ENCODE measurements around the gene CAST.

DNA sequence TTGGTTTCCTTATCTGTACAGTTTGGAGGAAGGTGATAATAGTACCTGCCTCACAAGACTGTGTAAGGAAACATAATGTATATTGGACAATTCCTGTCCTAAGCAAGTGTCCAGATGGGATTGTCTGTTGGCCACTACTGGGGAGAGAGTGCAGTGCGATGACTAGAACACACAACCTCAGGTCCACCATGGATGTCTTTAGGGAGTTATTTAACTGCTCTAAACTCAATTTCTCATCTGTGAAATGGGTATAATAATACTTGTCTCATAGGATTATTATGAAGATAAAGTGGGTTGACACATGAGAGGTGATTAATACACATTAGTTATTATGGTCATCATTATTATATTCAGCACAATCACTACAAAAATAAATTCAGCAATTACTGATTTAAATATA, 63.1 kb downstream of the CAST start:
- TF ChIP-seq POLR2A (IDR thresholded peaks at IDR 0.05; ENCODE audit: low read depth, low read length) (no peak), CTCF (IDR thresholded peaks at IDR 0.05; ENCODE audit: extremely low read depth in 1 of 2, insufficient read depth in 1 of 2, low read depth in 1 of 2, low read length in 2 of 2) (no peak), GATA2 (IDR thresholded peaks at IDR 0.05; ENCODE audit: insufficient read depth, insufficient read length, low read depth, low read length) (no peak), EZH2 (IDR thresholded peaks at IDR 0.05; ENCODE audit: borderline replicate concordance, low read depth, low read length, severe bottlenecking) (no peak), POLR2AphosphoS5 (IDR thresholded peaks at IDR 0.05; ENCODE audit: insufficient read depth, low read depth, low read length) (no peak), MYC (IDR thresholded peaks at IDR 0.05; ENCODE audit: low read depth, low read length) (no peak), JUN (IDR thresholded peaks at IDR 0.05; ENCODE audit: borderline replicate concordance, insufficient read depth, insufficient read length, low read depth) (no peak)
- TF ChIP-seq, protein P1, sequence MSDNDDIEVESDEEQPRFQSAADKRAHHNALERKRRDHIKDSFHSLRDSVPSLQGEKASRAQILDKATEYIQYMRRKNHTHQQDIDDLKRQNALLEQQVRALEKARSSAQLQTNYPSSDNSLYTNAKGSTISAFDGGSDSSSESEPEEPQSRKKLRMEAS (IDR thresholded peaks at IDR 0.05; ENCODE audit: insufficient read depth, insufficient read length): no peak

Data from endothelial cell of umbilical vein (primary cell).